Measurements from ENCODE around the gene ZNF670. TPM values are rescaled to one million over a fixed set of nuclear protein-coding genes. Genes with fewer than 3 reads are reported as not detected.

Gene ZNF670
- total and polyA plus RNA-seq, 9 of the 15 experiments (the other 6 are each of a cell fraction or from before 2014, with no cell fraction given) = 7.1 to 23.4 (median 11.8) TPM

DNA sequence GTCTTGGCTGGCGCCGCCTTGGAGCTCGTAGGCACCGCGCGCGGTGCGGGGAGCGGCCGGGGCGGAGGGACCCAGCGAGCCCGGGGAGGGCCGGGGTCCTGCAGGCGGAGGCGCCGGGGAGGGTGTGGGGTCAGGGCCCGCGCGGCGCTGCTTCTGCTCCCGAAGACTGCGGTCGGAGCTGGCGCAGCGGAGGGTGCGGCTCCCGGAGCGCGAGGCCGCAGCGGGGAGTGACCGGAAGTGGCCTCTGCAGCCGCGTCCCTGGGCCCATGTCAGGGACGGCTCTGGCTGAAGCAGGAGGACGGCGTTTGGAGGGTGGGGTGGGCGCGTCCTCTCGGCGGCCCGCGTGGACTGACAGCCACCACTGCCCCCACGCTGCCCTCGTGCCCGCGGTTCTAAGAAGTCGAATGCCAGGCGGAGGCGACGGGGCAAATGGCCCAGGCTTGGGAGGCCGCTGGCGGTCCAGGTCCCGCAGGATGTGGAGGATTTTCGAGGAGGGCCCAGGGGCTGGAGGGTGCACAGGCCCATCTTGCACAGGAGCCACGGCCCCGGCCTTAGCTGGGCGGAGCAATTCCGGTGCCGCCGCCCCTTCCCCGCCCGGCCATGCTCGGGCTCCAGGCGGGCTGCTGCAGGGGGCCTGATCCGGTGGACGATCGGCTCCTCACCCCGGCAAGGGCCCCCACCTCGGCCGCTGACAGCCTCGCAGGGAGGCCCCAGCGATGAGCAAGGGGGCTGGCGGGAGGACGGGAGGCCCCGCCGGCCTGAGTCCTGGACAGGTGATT is 33.3 kb upstream of the ZNF670 start (continued):
- TF ChIP-seq, protein P1, sequence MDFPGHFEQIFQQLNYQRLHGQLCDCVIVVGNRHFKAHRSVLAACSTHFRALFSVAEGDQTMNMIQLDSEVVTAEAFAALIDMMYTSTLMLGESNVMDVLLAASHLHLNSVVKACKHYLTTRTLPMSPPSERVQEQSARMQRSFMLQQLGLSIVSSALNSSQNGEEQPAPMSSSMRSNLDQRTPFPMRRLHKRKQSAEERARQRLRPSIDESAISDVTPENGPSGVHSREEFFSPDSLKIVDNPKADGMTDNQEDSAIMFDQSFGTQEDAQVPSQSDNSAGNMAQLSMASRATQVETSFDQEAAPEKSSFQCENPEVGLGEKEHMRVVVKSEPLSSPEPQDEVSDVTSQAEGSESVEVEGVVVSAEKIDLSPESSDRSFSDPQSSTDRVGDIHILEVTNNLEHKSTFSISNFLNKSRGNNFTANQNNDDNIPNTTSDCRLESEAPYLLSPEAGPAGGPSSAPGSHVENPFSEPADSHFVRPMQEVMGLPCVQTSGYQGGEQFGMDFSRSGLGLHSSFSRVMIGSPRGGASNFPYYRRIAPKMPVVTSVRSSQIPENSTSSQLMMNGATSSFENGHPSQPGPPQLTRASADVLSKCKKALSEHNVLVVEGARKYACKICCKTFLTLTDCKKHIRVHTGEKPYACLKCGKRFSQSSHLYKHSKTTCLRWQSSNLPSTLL (IDR thresholded peaks at IDR 0.05) = no peak
- TF ChIP-seq, protein P2, sequence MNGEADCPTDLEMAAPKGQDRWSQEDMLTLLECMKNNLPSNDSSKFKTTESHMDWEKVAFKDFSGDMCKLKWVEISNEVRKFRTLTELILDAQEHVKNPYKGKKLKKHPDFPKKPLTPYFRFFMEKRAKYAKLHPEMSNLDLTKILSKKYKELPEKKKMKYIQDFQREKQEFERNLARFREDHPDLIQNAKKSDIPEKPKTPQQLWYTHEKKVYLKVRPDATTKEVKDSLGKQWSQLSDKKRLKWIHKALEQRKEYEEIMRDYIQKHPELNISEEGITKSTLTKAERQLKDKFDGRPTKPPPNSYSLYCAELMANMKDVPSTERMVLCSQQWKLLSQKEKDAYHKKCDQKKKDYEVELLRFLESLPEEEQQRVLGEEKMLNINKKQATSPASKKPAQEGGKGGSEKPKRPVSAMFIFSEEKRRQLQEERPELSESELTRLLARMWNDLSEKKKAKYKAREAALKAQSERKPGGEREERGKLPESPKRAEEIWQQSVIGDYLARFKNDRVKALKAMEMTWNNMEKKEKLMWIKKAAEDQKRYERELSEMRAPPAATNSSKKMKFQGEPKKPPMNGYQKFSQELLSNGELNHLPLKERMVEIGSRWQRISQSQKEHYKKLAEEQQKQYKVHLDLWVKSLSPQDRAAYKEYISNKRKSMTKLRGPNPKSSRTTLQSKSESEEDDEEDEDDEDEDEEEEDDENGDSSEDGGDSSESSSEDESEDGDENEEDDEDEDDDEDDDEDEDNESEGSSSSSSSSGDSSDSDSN (IDR thresholded peaks at IDR 0.05; ENCODE audit: borderline replicate concordance in 1 of 2, low read depth in 2 of 2, low read length in 2 of 2) = peak; percentile 83 to 89
- TF ChIP-seq, protein P3, sequence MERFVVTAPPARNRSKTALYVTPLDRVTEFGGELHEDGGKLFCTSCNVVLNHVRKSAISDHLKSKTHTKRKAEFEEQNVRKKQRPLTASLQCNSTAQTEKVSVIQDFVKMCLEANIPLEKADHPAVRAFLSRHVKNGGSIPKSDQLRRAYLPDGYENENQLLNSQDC (CRISPR knock-in tag; IDR thresholded peaks at IDR 0.05) = no peak
- TF ChIP-seq GATAD2A (IDR thresholded peaks at IDR 0.05) (no peak), BCOR (IDR thresholded peaks at IDR 0.05) (peak; percentile 56; the same call in 1 of the 2 replicates), SMAD4 (CRISPR knock-in tag; conservative IDR thresholded peaks at IDR 0.05) (peak; percentile 62; the same call in 1 of the 2 replicates), SUPT5H (IDR thresholded peaks at IDR 0.05) (peak; percentile 71), ESRRA (IDR thresholded peaks at IDR 0.05; ENCODE audit: borderline replicate concordance, low read depth) (peak; percentile 70; the same call in 1 of the 2 replicates), MAZ (CRISPR knock-in tag; conservative IDR thresholded peaks at IDR 0.05 in 1 of 2, IDR thresholded peaks at IDR 0.05 in 1 of 2) (peak; percentile 72 to 81)
- TF ChIP-seq, protein P4, sequence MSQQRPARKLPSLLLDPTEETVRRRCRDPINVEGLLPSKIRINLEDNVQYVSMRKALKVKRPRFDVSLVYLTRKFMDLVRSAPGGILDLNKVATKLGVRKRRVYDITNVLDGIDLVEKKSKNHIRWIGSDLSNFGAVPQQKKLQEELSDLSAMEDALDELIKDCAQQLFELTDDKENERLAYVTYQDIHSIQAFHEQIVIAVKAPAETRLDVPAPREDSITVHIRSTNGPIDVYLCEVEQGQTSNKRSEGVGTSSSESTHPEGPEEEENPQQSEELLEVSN (IDR thresholded peaks at IDR 0.05; ENCODE audit: borderline replicate concordance in 1 of 2, extremely low read depth in 1 of 2, insufficient read depth in 1 of 2, insufficient read length in 1 of 2, low read depth in 1 of 2, low read length in 1 of 2, poor library complexity in 1 of 2, severe bottlenecking in 1 of 2) = peak; percentile 84 to 86
- TF ChIP-seq, protein P5, sequence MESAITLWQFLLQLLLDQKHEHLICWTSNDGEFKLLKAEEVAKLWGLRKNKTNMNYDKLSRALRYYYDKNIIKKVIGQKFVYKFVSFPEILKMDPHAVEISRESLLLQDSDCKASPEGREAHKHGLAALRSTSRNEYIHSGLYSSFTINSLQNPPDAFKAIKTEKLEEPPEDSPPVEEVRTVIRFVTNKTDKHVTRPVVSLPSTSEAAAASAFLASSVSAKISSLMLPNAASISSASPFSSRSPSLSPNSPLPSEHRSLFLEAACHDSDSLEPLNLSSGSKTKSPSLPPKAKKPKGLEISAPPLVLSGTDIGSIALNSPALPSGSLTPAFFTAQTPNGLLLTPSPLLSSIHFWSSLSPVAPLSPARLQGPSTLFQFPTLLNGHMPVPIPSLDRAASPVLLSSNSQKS (CRISPR knock-in tag; IDR thresholded peaks at IDR 0.05) = no peak
- TF ChIP-seq, protein P6, sequence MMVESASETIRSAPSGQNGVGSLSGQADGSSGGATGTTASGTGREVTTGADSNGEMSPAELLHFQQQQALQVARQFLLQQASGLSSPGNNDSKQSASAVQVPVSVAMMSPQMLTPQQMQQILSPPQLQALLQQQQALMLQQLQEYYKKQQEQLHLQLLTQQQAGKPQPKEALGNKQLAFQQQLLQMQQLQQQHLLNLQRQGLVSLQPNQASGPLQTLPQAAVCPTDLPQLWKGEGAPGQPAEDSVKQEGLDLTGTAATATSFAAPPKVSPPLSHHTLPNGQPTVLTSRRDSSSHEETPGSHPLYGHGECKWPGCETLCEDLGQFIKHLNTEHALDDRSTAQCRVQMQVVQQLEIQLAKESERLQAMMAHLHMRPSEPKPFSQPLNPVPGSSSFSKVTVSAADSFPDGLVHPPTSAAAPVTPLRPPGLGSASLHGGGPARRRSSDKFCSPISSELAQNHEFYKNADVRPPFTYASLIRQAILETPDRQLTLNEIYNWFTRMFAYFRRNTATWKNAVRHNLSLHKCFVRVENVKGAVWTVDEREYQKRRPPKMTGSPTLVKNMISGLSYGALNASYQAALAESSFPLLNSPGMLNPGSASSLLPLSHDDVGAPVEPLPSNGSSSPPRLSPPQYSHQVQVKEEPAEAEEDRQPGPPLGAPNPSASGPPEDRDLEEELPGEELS (CRISPR knock-in tag; IDR thresholded peaks at IDR 0.05; ENCODE audit: borderline replicate concordance) = no peak; the same call in 1 of the 2 replicates

Measured in K562 (cell line).